ENCODE results near the gene TRMT2A.

Gene TRMT2A

GRCh38 chr22:20062043-20062765 is 54.8 kb downstream of the TRMT2A start:
- DNase-seq: no peak
